Lung (tissue), 12 donors: ENCODE data around the gene HES5. TPM values are rescaled to one million over a fixed set of nuclear protein-coding genes. Genes with fewer than 3 reads are reported as not detected.
A peak's percentile ranks its signal among the peaks of the same experiment; 100 is the strongest.

Experiments
- ATAC-seq: fragments of 200-7000 bp; cut with Tn5 transposase; one replicate; pipeline ENCODE4 v1.9.1; 2020; ENCODE audit warnings: moderate number of reproducible peaks; ENCODE audit not compliant: insufficient read depth, low FRiP score
- DNase-seq, 3 donors: peaks; one replicate each; pipeline ENCODE4 v3.0.0-alpha.2; 2013 to 2017
- H3K27ac ChIP-seq, 2 donors: one replicate each; pipeline ENCODE4 v1.5.1; 2013; ENCODE audit warnings: mild to moderate bottlenecking in 2 of 2, moderate library complexity in 2 of 2, control low read depth in 1 of 2, inconsistent platforms in 1 of 2, low read depth in 1 of 2, low read length in 1 of 2
- H3K27me3 ChIP-seq, 3 donors: one replicate each; pipeline ENCODE4 v1.5.1; 2013; ENCODE audit warnings: low read length in 2 of 3; ENCODE audit not compliant: control insufficient read depth in 3 of 3, insufficient read depth in 3 of 3
- H3K36me3 ChIP-seq, 4 donors: one replicate each; pipeline ENCODE4 v1.5.1; 2013; ENCODE audit warnings: low read length in 4 of 4, mild to moderate bottlenecking in 1 of 4, moderate library complexity in 1 of 4; ENCODE audit not compliant: control insufficient read depth in 4 of 4, insufficient read depth in 4 of 4
- H3K4me1 ChIP-seq, 5 donors: one replicate each; pipeline ENCODE4 v1.5.1; 2013; ENCODE audit warnings: low read length in 5 of 5, mild to moderate bottlenecking in 2 of 5, moderate library complexity in 1 of 5; ENCODE audit not compliant: control insufficient read depth in 5 of 5, insufficient read depth in 5 of 5
- H3K4me3 ChIP-seq: one replicate; pipeline ENCODE4 v1.5.1; 2013; ENCODE audit warnings: mild to moderate bottlenecking, control low read depth, moderate library complexity
- H3K9ac ChIP-seq, 2 donors: one replicate each; pipeline ENCODE4 v1.5.1; 2013; ENCODE audit warnings: low read length in 2 of 2, control low read depth in 1 of 2; ENCODE audit not compliant: insufficient read depth in 1 of 2
- H3K9me3 ChIP-seq, 4 donors: one replicate each; pipeline ENCODE4 v1.5.1; 2013; ENCODE audit warnings: low read length in 3 of 4, mild to moderate bottlenecking in 1 of 4, moderate library complexity in 1 of 4; ENCODE audit not compliant: control insufficient read depth in 4 of 4, insufficient read depth in 3 of 4
- WGBS, 2 donors: extraction: QIAGEN DNeasy Blood & Tissue Kit; methylation state at CpG; one replicate each; pipeline ENCODE4 v1.1.7; 2013; 5-methylcytosine and 5-hydroxymethylcytosine counted together
- polyA plus RNA-seq, 2 donors: library from polyadenylated mRNA; stranded (reverse); fragments of 200-250 nt; gene quantifications; one replicate each; pipeline ENCODE4 v1.2.1, GENCODE V29; 2013
- total RNA-seq, 2 donors: library from RNA; depleted of rRNA in 1 of 2; stranded (reverse); fragments of >200 nt in 1 of 2; gene quantifications; one replicate each; pipeline ENCODE4 v1.2.1, GENCODE V29; 2014 to 2021
- TF ChIP-seq, protein P1 (sequence below): IDR thresholded peaks from 2 replicates; pipeline ENCODE4 v1.5.1; 2012; ENCODE audit warnings: mild to moderate bottlenecking; ENCODE audit errors: control extremely low read depth, extremely low read depth
- donor health status: control.
- donor health status: control.
- donor health status: Bipolar disorder and iron deficiency.
- donor health status: healthy.
- donor health status: DM: yes; HTN: yes; CAD: no.

Gene HES5
- total and polyA plus RNA-seq, 4 donors = 0.16 to 1.00 (median 0.36) TPM

DNA sequence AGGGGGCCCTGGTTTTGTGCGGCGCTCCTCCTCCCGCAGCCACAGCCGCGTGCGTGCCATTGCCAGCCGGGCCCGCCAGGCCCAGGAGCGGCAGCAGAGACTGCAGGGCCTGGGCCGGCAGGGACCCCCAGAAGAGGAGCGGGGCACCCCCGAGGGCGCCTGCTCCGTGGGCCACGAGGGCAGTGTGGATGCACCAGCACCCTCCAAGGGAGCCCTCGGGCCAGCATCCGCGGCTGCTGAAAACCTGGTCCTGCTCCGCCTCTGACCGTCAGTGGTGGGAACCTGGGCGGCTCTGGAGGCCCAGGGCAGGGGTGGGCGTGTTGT lies 25.2 kb downstream of the HES5 start:
- Histone ChIP-seq H3K27ac (no peak overlapping the region), H3K36me3 (peaks cover 0 to 27% (median 8%) of the 10 kb centered on the region in 4 donors), H3K9ac (no peak overlapping the region), H3K27me3 (peaks cover 0 to 5% (median 3%) of the 10 kb centered on the region in 3 donors), H3K4me3 (no peak overlapping the region), H3K9me3 (peaks cover 0 to 2% (median 0%) of the 10 kb centered on the region in 4 donors), H3K4me1 (peaks cover 0 to 26% (median 0%) of the 10 kb centered on the region in 5 donors)
- TF ChIP-seq, protein P1, sequence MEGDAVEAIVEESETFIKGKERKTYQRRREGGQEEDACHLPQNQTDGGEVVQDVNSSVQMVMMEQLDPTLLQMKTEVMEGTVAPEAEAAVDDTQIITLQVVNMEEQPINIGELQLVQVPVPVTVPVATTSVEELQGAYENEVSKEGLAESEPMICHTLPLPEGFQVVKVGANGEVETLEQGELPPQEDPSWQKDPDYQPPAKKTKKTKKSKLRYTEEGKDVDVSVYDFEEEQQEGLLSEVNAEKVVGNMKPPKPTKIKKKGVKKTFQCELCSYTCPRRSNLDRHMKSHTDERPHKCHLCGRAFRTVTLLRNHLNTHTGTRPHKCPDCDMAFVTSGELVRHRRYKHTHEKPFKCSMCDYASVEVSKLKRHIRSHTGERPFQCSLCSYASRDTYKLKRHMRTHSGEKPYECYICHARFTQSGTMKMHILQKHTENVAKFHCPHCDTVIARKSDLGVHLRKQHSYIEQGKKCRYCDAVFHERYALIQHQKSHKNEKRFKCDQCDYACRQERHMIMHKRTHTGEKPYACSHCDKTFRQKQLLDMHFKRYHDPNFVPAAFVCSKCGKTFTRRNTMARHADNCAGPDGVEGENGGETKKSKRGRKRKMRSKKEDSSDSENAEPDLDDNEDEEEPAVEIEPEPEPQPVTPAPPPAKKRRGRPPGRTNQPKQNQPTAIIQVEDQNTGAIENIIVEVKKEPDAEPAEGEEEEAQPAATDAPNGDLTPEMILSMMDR = no peak
- ATAC-seq (no peak), DNase-seq (no peak)
- 40 to 64% methylated on average over 22 of the region's 22 CpGs for WGBS, 2 donors

DNA sequence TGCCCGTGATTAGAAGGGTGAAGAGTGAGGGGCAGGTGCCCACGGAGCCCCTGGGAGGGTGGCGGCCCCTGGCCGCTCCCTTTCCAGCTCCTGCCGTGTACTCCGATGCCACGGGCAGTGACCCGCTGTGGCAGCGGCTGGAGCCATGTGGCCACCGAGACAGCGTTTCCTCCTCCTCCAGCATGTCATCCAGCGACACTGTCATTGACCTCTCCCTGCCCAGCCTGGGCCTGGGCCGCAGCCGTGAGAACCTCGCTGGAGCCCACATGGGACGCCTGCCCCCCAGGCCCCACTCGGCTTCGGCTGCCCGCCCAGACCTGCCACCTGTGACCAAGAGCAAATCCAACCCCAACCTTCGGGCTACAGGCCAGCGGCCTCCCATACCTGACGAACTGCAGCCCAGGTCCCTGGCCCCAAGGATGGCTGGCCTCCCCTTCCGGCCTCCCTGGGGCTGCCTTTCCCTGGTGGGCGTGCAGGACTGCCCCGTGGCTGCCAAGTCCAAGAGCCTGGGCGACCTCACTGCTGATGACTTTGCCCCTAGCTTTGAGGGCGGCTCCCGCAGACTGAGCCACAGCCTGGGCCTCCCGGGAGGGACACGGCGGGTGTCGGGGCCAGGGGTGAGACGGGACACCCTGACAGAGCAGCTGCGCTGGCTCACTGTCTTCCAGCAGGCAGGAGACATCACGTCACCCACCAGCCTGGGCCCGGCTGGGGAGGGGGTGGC lies 25.7 kb downstream of the HES5 start:
- 50 to 73% methylated on average over 36 of the region's 36 CpGs for WGBS, 2 donors
- peak; percentile 71 to 84 (median 79) for DNase-seq
- H3K4me1 ChIP-seq = peaks cover 0 to 26% (median 0%) of the 10 kb centered on the region in 5 donors
- no peak overlapping the region for H3K9ac ChIP-seq
- ATAC-seq = no peak
- H3K9me3 ChIP-seq = peaks cover 0 to 2% (median 0%) of the 10 kb centered on the region in 4 donors
- TF ChIP-seq, protein P1 = no peak
- no peak overlapping the region for H3K27ac ChIP-seq
- peaks cover 0 to 21% (median 6%) of the 10 kb centered on the region in 4 donors for H3K36me3 ChIP-seq
- no peak overlapping the region for H3K4me3 ChIP-seq
- peaks cover 0 to 5% (median 3%) of the 10 kb centered on the region in 3 donors for H3K27me3 ChIP-seq

DNA sequence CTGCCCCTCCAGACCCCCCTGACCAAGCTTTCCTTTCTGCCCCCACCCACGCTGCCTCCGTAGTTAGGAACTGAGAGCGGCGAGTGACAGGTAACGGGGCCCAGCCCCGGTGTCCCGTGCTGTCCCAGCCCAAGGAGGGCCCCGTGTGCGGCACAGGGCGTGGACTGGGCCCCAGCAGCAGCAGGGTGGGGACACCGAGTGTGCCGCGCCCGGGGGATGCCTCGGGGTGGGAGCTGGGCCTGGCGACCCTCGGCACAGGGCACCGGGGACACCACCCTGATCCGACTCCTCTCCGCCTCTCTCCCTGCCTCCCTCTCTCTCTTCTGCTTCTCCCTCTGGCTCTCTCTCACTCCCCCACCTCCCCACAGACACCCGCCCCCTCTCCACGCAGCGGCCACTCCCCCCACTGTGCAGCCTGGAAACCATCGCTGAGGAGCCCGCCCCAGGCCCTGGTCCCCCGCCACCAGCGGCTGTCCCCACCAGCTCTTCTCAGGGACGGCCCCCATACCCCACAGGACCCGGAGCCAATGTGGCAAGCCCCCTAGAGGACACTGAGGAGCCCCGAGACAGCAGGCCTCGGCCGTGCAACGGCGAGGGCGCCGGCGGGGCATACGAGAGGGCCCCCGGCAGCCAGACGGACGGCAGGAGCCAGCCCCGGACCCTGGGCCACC lies 26.4 kb downstream of the HES5 start:
- 41 to 53% methylated on average over 41 to 42 of the region's 42 CpGs for WGBS, 2 donors
- H3K27me3 ChIP-seq = peaks cover 0 to 5% (median 3%) of the 10 kb centered on the region in 3 donors

More for the DNA sequence above, 26.4 kb downstream of the HES5 start:
- Histone ChIP-seq H3K4me3 (no peak overlapping the region), H3K4me1 (peaks cover 0 to 26% (median 0%) of the 10 kb centered on the region in 5 donors), H3K27ac (no peak overlapping the region), H3K36me3 (peaks cover 0 to 14% (median under 1%) of the 10 kb centered on the region in 4 donors), H3K9me3 (peaks cover 0 to 2% (median 0%) of the 10 kb centered on the region in 4 donors), H3K9ac (no peak overlapping the region)
- ATAC-seq = no peak
- TF ChIP-seq, protein P1 = no peak
- no peak for DNase-seq
